GM23338 (cell line): ENCODE results near the gene THBS1.

Experiments used
- EZH2phosphoT487 ChIP-seq: fragments of 200-600 bp; sonication (generic); IDR thresholded peaks from one replicate; pipeline ENCODE4 v1.8.1; 2018; ENCODE audit warnings: antibody characterized with exemption; ENCODE audit not compliant: unreplicated experiment
- POLR2AphosphoS5 ChIP-seq: IDR thresholded peaks from 2 replicates; pipeline ENCODE4 v1.6.1; 2016; ENCODE audit warnings: antibody characterized with exemption, low read depth
- TF ChIP-seq, protein P1 (sequence below), 2 experiments: fragments of 200-600 bp in 1 of 2; sonication (generic) in 1 of 2; conservative IDR thresholded peaks; 2 replicates each; pipeline versions ENCODE4 v1.5.1 to v1.6.1; 2016 to 2017; ENCODE audit warnings: antibody characterized with exemption in 2 of 2, low read depth in 2 of 2, mild to moderate bottlenecking in 2 of 2, moderate library complexity in 1 of 2
- TF ChIP-seq, protein P2 (sequence below): IDR thresholded peaks from 2 replicates; pipeline ENCODE4 v1.6.1; 2016; ENCODE audit warnings: antibody characterized with exemption

DNA sequence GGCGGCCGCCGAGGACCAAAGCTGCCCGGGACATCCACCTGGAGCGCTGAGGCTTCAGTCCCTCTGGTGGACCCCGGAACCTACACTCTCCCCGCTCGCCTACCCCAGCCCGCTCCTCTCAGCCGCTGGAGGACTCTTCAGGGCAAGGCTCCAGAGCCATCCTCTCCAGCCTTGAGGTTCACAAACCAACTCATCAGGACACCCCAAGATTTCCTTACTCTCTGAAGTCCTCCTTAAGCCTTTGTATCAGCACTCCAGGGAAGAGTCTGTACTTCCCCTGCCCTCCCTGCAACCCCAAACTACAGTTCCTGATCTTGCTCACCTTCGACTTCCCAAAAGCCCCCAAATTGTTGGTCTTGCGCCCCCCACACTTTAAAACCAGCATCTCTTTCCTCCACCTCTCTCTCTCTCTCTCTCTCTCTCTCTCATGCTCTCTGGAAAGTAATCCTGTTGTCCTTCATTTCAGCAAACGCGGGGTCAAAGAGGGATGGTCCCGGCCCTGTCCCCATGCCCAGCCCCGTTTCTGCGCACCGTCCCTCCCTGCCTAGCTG lies 438 bp downstream of the THBS1 start:
- TF ChIP-seq, protein P1, sequence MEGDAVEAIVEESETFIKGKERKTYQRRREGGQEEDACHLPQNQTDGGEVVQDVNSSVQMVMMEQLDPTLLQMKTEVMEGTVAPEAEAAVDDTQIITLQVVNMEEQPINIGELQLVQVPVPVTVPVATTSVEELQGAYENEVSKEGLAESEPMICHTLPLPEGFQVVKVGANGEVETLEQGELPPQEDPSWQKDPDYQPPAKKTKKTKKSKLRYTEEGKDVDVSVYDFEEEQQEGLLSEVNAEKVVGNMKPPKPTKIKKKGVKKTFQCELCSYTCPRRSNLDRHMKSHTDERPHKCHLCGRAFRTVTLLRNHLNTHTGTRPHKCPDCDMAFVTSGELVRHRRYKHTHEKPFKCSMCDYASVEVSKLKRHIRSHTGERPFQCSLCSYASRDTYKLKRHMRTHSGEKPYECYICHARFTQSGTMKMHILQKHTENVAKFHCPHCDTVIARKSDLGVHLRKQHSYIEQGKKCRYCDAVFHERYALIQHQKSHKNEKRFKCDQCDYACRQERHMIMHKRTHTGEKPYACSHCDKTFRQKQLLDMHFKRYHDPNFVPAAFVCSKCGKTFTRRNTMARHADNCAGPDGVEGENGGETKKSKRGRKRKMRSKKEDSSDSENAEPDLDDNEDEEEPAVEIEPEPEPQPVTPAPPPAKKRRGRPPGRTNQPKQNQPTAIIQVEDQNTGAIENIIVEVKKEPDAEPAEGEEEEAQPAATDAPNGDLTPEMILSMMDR (conservative IDR thresholded peaks at IDR 0.05; ENCODE audit: low read depth in 2 of 2): no peak
- no peak for TF ChIP-seq EZH2phosphoT487
- TF ChIP-seq POLR2AphosphoS5: no peak
- TF ChIP-seq, protein P2, sequence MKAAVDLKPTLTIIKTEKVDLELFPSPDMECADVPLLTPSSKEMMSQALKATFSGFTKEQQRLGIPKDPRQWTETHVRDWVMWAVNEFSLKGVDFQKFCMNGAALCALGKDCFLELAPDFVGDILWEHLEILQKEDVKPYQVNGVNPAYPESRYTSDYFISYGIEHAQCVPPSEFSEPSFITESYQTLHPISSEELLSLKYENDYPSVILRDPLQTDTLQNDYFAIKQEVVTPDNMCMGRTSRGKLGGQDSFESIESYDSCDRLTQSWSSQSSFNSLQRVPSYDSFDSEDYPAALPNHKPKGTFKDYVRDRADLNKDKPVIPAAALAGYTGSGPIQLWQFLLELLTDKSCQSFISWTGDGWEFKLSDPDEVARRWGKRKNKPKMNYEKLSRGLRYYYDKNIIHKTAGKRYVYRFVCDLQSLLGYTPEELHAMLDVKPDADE: no peak
